SK-N-MC (cell line): Measurements from ENCODE around the gene WDR70.
"Not testable (repeated sequence)": the region's sequence is repeated elsewhere in the genome, so short reads cannot be mapped to it uniquely, and the experiment has no call there.

Source experiments
- DNase-seq: peaks from one replicate; pipeline ENCODE4 v3.0.0-alpha.2; 2011; ENCODE audit warnings: low read depth, low spot score
- H3K27ac ChIP-seq: fragments of 200-600 bp; sonication (generic); 2 replicates; pipeline ENCODE4 v1.5.1; 2016; ENCODE audit warnings: mixed run types
- H3K36me3 ChIP-seq: fragments of 200-600 bp; sonication (generic); 2 replicates; pipeline ENCODE4 v1.6.1; 2017; ENCODE audit warnings: antibody characterized with exemption, low read length, mixed read lengths; ENCODE audit not compliant: insufficient read depth
- H3K4me3 ChIP-seq: fragments of 200-600 bp; sonication (generic); 2 replicates; pipeline ENCODE4 v1.5.1; 2016
- H3K9ac ChIP-seq: fragments of 200-600 bp; sonication (generic); 2 replicates; pipeline ENCODE4 v1.8.0; 2017; ENCODE audit warnings: mixed run types, mixed read lengths; ENCODE audit not compliant: insufficient read length
- H3K9me3 ChIP-seq: fragments of 200-600 bp; sonication (generic); 2 replicates; pipeline ENCODE4 v1.6.1; 2017; ENCODE audit warnings: low read depth, mild to moderate bottlenecking, antibody characterized with exemption, low read length, moderate library complexity, mixed read lengths
- EZH2 ChIP-seq: fragments of 200-600 bp; sonication (generic); IDR thresholded peaks from one replicate; pipeline ENCODE4 v1.6.1; 2017; ENCODE audit warnings: antibody characterized with exemption
- FOXP2 ChIP-seq: optimal IDR thresholded peaks from 2 replicates; pipeline ENCODE3; 2011; ENCODE audit warnings: mild to moderate bottlenecking, moderate library complexity; ENCODE audit not compliant: insufficient read depth; ENCODE audit errors: extremely low read length, control extremely low read depth
- POLR2AphosphoS5 ChIP-seq: IDR thresholded peaks from 2 replicates; pipeline ENCODE4 v1.6.1; 2012; ENCODE audit warnings: mild to moderate bottlenecking, low read depth, low read length, borderline replicate concordance

WDR70 gene

GRCh38 chr5:37774912-37775483, 395.9 kb downstream of the WDR70 start:
- Histone ChIP-seq H3K27ac (no peak overlapping the region), H3K9me3 (no peaks in the 10 kb centered on the region), H3K9ac (no peak overlapping the region), H3K36me3 (no peaks in the 10 kb centered on the region), H3K4me3 (no peak overlapping the region)
- TF ChIP-seq EZH2 (no peak), FOXP2 (no peak), POLR2AphosphoS5 (no peak)
- no peak for DNase-seq

GRCh38 chr5:37776826-37777225, 397.7 kb downstream of the WDR70 start:
- Histone ChIP-seq H3K27ac (peak overlapping the region; percentile 75), H3K9ac (no peak overlapping the region), H3K36me3 (no peaks in the 10 kb centered on the region), H3K9me3 (no peaks in the 10 kb centered on the region), H3K4me3 (no peak overlapping the region)
- no peak for DNase-seq
- no peak for TF ChIP-seq POLR2AphosphoS5
- TF ChIP-seq FOXP2 = no peak
- no peak for TF ChIP-seq EZH2

- DNase-seq = no peak
- Histone ChIP-seq H3K4me3 (no peak overlapping the region), H3K9ac (no peak overlapping the region), H3K36me3 (no peaks in the 10 kb centered on the region), H3K9me3 (no peaks in the 10 kb centered on the region), H3K27ac (0 out of 2 replicates have a peak overlapping the region, but pooled peaks have one; percentile 75)
- TF ChIP-seq POLR2AphosphoS5 = no peak
- no peak for TF ChIP-seq FOXP2
- no peak for TF ChIP-seq EZH2
Observed at GRCh38 chr5:37777432-37778130, 398.5 kb downstream of the WDR70 start.

- not testable (repeated sequence) for H3K27ac ChIP-seq, DNase-seq, H3K36me3 ChIP-seq, H3K9me3 ChIP-seq, H3K4me3 ChIP-seq, H3K9ac ChIP-seq
Observed at GRCh38 chr5:37781409-37781808, 402.3 kb downstream of the WDR70 start.

GRCh38 chr5:37786416-37786815, 407.3 kb downstream of the WDR70 start:
- no peak overlapping the region for H3K4me3 ChIP-seq
- no peak overlapping the region for H3K27ac ChIP-seq
- no peak for TF ChIP-seq FOXP2
- H3K9me3 ChIP-seq = no peaks in the 10 kb centered on the region
- no peak overlapping the region for H3K9ac ChIP-seq
- no peak for DNase-seq
- no peaks in the 10 kb centered on the region for H3K36me3 ChIP-seq

- no peaks in the 10 kb centered on the region for H3K36me3 ChIP-seq
- H3K27ac ChIP-seq = no peak overlapping the region
- H3K9me3 ChIP-seq = no peaks in the 10 kb centered on the region
- no peak overlapping the region for H3K4me3 ChIP-seq
- no peak for DNase-seq
- TF ChIP-seq EZH2 = no peak
- H3K9ac ChIP-seq = no peak overlapping the region
Observed at GRCh38 chr5:37786862-37787519, 407.9 kb downstream of the WDR70 start.

- Histone ChIP-seq H3K4me3 (no peak overlapping the region), H3K9me3 (no peaks in the 10 kb centered on the region), H3K27ac (no peak overlapping the region), H3K36me3 (no peaks in the 10 kb centered on the region), H3K9ac (no peak overlapping the region)
- no peak for TF ChIP-seq EZH2
- no peak for TF ChIP-seq POLR2AphosphoS5
- no peak for TF ChIP-seq FOXP2
- DNase-seq = no peak
Observed at GRCh38 chr5:37787742-37788141, 408.6 kb downstream of the WDR70 start.

- Histone ChIP-seq H3K9ac (no peak overlapping the region), H3K9me3 (no peaks in the 10 kb centered on the region), H3K36me3 (no peaks in the 10 kb centered on the region), H3K4me3 (no peak overlapping the region), H3K27ac (no peak overlapping the region)
- TF ChIP-seq FOXP2 (no peak), EZH2 (no peak), POLR2AphosphoS5 (no peak)
- DNase-seq = no peak
Observed at GRCh38 chr5:37789991-37790390, 410.9 kb downstream of the WDR70 start.

GRCh38 chr5:37791321-37791720, 412.2 kb downstream of the WDR70 start:
- Histone ChIP-seq H3K4me3 (0 out of 2 replicates have a peak overlapping the region, but pooled peaks have one; percentile 4), H3K9me3 (no peaks in the 10 kb centered on the region), H3K27ac (peak overlapping the region; percentile 54), H3K36me3 (no peaks in the 10 kb centered on the region), H3K9ac (no peak overlapping the region)
- DNase-seq = no peak
- TF ChIP-seq FOXP2 (no peak), POLR2AphosphoS5 (no peak), EZH2 (no peak)
